ENCODE data around the gene CNTN4.

GRCh38 chr3:2420919-2421318 is 322.3 kb downstream of the CNTN4 start:
- TF ChIP-seq CTCF (IDR thresholded peaks at IDR 0.05; ENCODE audit: low read length) = no peak
- TF ChIP-seq EZH2 (optimal IDR thresholded peaks at IDR 0.05; ENCODE audit: low read depth, low read length) = no peak
